Measurements from ENCODE around the gene ACOT13.
"Not testable (repeated sequence)": the region's sequence is repeated elsewhere in the genome, so short reads cannot be mapped to it uniquely, and the experiment has no call there.

The ACOT13 gene

GRCh38 chr6:24672620-24673182 is 5.8 kb downstream of the ACOT13 start:
- Histone ChIP-seq H3K9me3 (ENCODE audit: control insufficient read depth, insufficient read depth, low read length) (peaks cover 10% of the 10 kb centered on the region; the same call in 1 of the 2 replicates), H3K79me2 (ENCODE audit: control insufficient read depth, low read length) (peaks cover 4% of the 10 kb centered on the region), H3K9me2 (replicated peaks; ENCODE audit: control insufficient read depth, low read length) (no peaks in the 10 kb centered on the region), H3K36me3 (ENCODE audit: control insufficient read depth, low read length) (no peaks in the 10 kb centered on the region), H3K4me1 (ENCODE audit: control insufficient read depth, low read length) (peaks cover 4% of the 10 kb centered on the region), H3K4me2 (ENCODE audit: low read length) (no peak overlapping the region), H3K27ac (ENCODE audit: low read depth, low read length) (no peak overlapping the region), H3K4me3 (ENCODE audit: low read length) (no peak overlapping the region), H3F3A (ENCODE audit: control insufficient read depth, insufficient read depth) (no peaks in the 10 kb centered on the region), H4K20me1 (ENCODE audit: control insufficient read depth, insufficient read depth, low read depth, low read length) (no peaks in the 10 kb centered on the region), H3K27me3 (ENCODE audit: control insufficient read depth, low read length) (no peaks in the 10 kb centered on the region)
- TF ChIP-seq EZH2phosphoT487 (IDR thresholded peaks at IDR 0.05; ENCODE audit: borderline replicate concordance, low read length) = no peak
- no peak for TF ChIP-seq CTCF (IDR thresholded peaks at IDR 0.05; ENCODE audit: low read depth, low read length, poor library complexity, severe bottlenecking)

- Histone ChIP-seq H3K27ac (ENCODE audit: low read depth, low read length) (no peak overlapping the region), H3K4me1 (ENCODE audit: control insufficient read depth, low read length) (no peaks in the 10 kb centered on the region), H3K79me2 (ENCODE audit: control insufficient read depth, low read length) (no peaks in the 10 kb centered on the region), H3K9me3 (ENCODE audit: control insufficient read depth, insufficient read depth, low read length) (peaks cover 10% of the 10 kb centered on the region; the same call in 1 of the 2 replicates), H3K27me3 (ENCODE audit: control insufficient read depth, low read length) (no peaks in the 10 kb centered on the region), H3F3A (ENCODE audit: control insufficient read depth, insufficient read depth) (no peaks in the 10 kb centered on the region), H3K4me3 (ENCODE audit: low read length) (no peak overlapping the region), H3K9me2 (replicated peaks; ENCODE audit: control insufficient read depth, low read length) (no peaks in the 10 kb centered on the region), H3K4me2 (ENCODE audit: low read length) (no peak overlapping the region), H3K36me3 (ENCODE audit: control insufficient read depth, low read length) (no peaks in the 10 kb centered on the region), H4K20me1 (ENCODE audit: control insufficient read depth, insufficient read depth, low read depth, low read length) (no peaks in the 10 kb centered on the region)
- TF ChIP-seq EZH2phosphoT487 (IDR thresholded peaks at IDR 0.05; ENCODE audit: borderline replicate concordance, low read length) = no peak
- no peak for TF ChIP-seq CTCF (IDR thresholded peaks at IDR 0.05; ENCODE audit: low read depth, low read length, poor library complexity, severe bottlenecking)
Measured at GRCh38 chr6:24673625-24674024, 6.7 kb downstream of the ACOT13 start.

- H4K20me1 ChIP-seq (ENCODE audit: control insufficient read depth, insufficient read depth, low read depth, low read length); H3K4me3 ChIP-seq (ENCODE audit: low read length); H3K4me2 ChIP-seq (ENCODE audit: low read length); H3K79me2 ChIP-seq (ENCODE audit: control insufficient read depth, low read length); H3K9me2 ChIP-seq (replicated peaks; ENCODE audit: control insufficient read depth, low read length); H3K27ac ChIP-seq (ENCODE audit: low read depth, low read length); H3K9me3 ChIP-seq (ENCODE audit: control insufficient read depth, insufficient read depth, low read length); H3K36me3 ChIP-seq (ENCODE audit: control insufficient read depth, low read length); H3K27me3 ChIP-seq (ENCODE audit: control insufficient read depth, low read length); H3F3A ChIP-seq (ENCODE audit: control insufficient read depth, insufficient read depth); H3K4me1 ChIP-seq (ENCODE audit: control insufficient read depth, low read length): not testable (repeated sequence)
Measured at GRCh38 chr6:24678792-24679352, 12.0 kb downstream of the ACOT13 start.

- Histone ChIP-seq H3K27ac (ENCODE audit: low read depth, low read length) (no peak overlapping the region), H3K79me2 (ENCODE audit: control insufficient read depth, low read length) (no peaks in the 10 kb centered on the region), H3K9me3 (ENCODE audit: control insufficient read depth, insufficient read depth, low read length) (no peaks in the 10 kb centered on the region), H3K4me2 (ENCODE audit: low read length) (no peak overlapping the region), H3K36me3 (ENCODE audit: control insufficient read depth, low read length) (no peaks in the 10 kb centered on the region), H3K4me3 (ENCODE audit: low read length) (no peak overlapping the region), H3K27me3 (ENCODE audit: control insufficient read depth, low read length) (no peaks in the 10 kb centered on the region), H3F3A (ENCODE audit: control insufficient read depth, insufficient read depth) (no peaks in the 10 kb centered on the region), H3K9me2 (replicated peaks; ENCODE audit: control insufficient read depth, low read length) (no peaks in the 10 kb centered on the region), H3K4me1 (ENCODE audit: control insufficient read depth, low read length) (no peaks in the 10 kb centered on the region), H4K20me1 (ENCODE audit: control insufficient read depth, insufficient read depth, low read depth, low read length) (no peaks in the 10 kb centered on the region)
- no peak for TF ChIP-seq CTCF (IDR thresholded peaks at IDR 0.05; ENCODE audit: low read depth, low read length, poor library complexity, severe bottlenecking)
- no peak for TF ChIP-seq EZH2phosphoT487 (IDR thresholded peaks at IDR 0.05; ENCODE audit: borderline replicate concordance, low read length)
Measured at GRCh38 chr6:24680582-24680981, 13.7 kb downstream of the ACOT13 start.
